ENCODE results near the gene SORCS3.

Gene SORCS3

DNA sequence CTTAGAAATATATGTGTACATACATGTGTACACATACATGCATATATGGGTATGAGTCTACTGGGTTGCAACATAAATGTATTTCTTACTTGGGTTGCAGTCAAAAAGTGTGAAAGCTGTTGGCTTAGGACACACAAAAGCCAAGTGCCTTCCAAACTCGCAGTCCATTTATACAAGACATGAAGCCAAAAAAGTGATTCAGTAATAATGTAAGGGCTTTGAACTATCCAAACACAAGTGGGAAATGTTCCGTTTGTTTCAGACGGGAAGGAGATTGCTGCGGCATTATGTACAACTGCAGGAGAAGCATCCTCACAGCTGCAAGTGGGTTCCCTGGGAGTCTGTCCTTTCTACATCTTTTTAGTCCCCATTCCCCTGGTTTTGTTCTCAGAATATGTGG, 513.6 kb downstream of the SORCS3 start:
- H3K4me3 ChIP-seq (ENCODE audit: low read depth, low read length) = no peak overlapping the region
- no peak for DNase-seq (ENCODE audit: low read depth)
- no peak for TF ChIP-seq CTCF (IDR thresholded peaks at IDR 0.05; ENCODE audit: low read depth, low read length, missing control alignments)

DNA sequence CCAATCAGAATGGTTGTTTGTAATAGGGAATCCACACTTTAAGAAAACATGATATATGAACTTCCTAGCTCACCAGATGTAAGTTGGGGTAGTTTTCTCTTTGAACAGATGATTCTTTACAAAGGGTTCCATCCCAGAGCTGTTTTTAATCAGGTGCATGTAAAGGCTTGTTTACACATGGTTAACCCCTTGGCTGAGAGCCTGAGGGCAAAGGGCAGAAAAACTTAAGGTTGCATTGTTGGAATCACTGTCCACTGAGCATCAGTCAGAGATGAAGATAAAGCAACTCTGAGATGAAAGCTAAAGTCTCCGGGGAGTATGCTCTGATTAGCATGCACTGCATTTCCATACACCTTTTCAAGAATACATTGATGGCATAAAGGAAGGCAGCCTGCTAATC, 518.2 kb downstream of the SORCS3 start:
- no peak for TF ChIP-seq CTCF (IDR thresholded peaks at IDR 0.05; ENCODE audit: low read depth, low read length, missing control alignments)
- H3K4me3 ChIP-seq (ENCODE audit: low read depth, low read length) = no peak overlapping the region
- no peak for DNase-seq (ENCODE audit: low read depth)

- DNase-seq (ENCODE audit: low read depth) = no peak
- no peak for TF ChIP-seq CTCF (IDR thresholded peaks at IDR 0.05; ENCODE audit: low read depth, low read length, missing control alignments)
Measured at GRCh38 chr10:105161149-105161548, 520.1 kb downstream of the SORCS3 start.

GRCh38 chr10:105161767-105162166, 520.7 kb downstream of the SORCS3 start:
- TF ChIP-seq CTCF (IDR thresholded peaks at IDR 0.05; ENCODE audit: low read depth, low read length, missing control alignments) = no peak
- no peak for DNase-seq (ENCODE audit: low read depth)
- no peak overlapping the region for H3K4me3 ChIP-seq (ENCODE audit: low read depth, low read length)

More at GRCh38 chr10:105161149-105161548, 520.1 kb downstream of the SORCS3 start:
- no peak overlapping the region for H3K4me3 ChIP-seq (ENCODE audit: low read depth, low read length)

DNA sequence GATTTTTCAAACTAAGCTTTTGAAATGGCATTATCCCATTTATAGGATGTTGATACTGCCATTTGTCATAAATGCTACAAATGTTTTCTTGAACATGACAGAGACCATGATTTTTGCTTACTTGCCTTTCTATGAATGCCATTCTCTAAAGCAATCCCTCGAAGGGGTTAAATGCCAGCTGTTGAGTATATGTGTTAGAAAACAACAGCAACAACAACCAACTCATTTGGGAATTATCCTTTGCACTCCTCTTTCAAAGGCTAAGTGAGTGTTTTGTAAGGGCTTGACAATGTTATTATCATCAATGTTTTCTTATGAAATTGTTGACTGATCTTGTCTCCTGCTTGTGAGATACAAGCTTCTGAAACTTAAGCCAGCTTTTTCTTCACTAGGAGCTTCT, 529.4 kb downstream of the SORCS3 start:
- DNase-seq (ENCODE audit: low read depth) = no peak
- no peak for TF ChIP-seq CTCF (IDR thresholded peaks at IDR 0.05; ENCODE audit: low read depth, low read length, missing control alignments)
- no peak overlapping the region for H3K4me3 ChIP-seq (ENCODE audit: low read depth, low read length)

- DNase-seq (ENCODE audit: low read depth) = no peak
- H3K4me3 ChIP-seq (ENCODE audit: low read depth, low read length) = no peak overlapping the region
- no peak for TF ChIP-seq CTCF (IDR thresholded peaks at IDR 0.05; ENCODE audit: low read depth, low read length, missing control alignments)
Measured at GRCh38 chr10:105171945-105172344, 530.9 kb downstream of the SORCS3 start.

DNA sequence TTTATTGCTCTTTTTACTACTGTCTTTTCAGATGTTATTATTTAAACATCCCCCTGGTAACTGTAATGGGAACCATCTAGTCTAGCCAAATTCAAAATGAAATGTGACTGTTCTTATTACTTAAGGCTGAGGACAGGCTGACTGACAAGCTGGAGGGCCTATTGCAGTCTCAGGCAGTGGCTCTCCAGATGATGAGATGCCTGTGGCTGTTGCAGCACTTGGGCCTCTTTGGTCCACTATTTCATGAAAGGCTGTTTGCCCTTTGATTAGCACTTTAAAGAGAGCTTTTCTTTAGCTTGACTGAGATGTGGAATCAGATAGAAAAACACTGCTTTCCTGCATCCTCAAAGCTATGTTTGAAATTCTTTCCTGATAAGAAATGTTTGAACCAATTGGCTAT, 540.5 kb downstream of the SORCS3 start:
- no peak for DNase-seq (ENCODE audit: low read depth)
- no peak overlapping the region for H3K4me3 ChIP-seq (ENCODE audit: low read depth, low read length)
- TF ChIP-seq CTCF (IDR thresholded peaks at IDR 0.05; ENCODE audit: low read depth, low read length, missing control alignments) = no peak

Data from GM12864 (cell line).